ENCODE results near the gene CEP70. TPM values are rescaled to one million over a fixed set of nuclear protein-coding genes. Genes with fewer than 3 reads are reported as not detected.

The CEP70 gene
- total and polyA plus RNA-seq, 2 of the 13 experiments (the other 11 are each of a cell fraction or from before 2014, with no cell fraction given), result 4.0 to 22.3 TPM

- H3K4me1 ChIP-seq (ENCODE audit: insufficient read depth, low read length), result no peaks in the 10 kb centered on the region
- no peak overlapping the region for H3K27ac ChIP-seq (ENCODE audit: extremely low read length, insufficient read depth, low read length)
- no peaks in the 10 kb centered on the region for H3K79me2 ChIP-seq (ENCODE audit: insufficient read depth, low read length)
- FAIRE-seq (no peak), ATAC-seq (no peak), DNase-seq (ENCODE audit: low spot score) (no peak)
- H3K4me3 ChIP-seq (replicated peaks in 1 of 3; ENCODE audit: insufficient read depth in 1 of 3, low read depth in 2 of 3, low read length in 3 of 3), result no peak overlapping the region
- H3K36me3 ChIP-seq (replicated peaks in 1 of 2; ENCODE audit: control insufficient read depth in 1 of 2, insufficient read depth in 2 of 2, low read length in 2 of 2), result no peaks in the 10 kb centered on the region; a peak in 3 of 5 replicates
- no peaks in the 10 kb centered on the region for H4K20me1 ChIP-seq (ENCODE audit: insufficient read depth, low read length)
- WGBS (ENCODE audit: low lambda C conversion rate), result 91% methylated on average over 4 of the region's 6 CpGs
- no peak overlapping the region for H3K9ac ChIP-seq (ENCODE audit: insufficient read depth, low read depth, low read length)
- H2AFZ ChIP-seq (ENCODE audit: low read length), result no peak overlapping the region
- BruUV-seq (replicated peaks), result no TSS peak
- H3K4me2 ChIP-seq (ENCODE audit: low read depth, low read length), result no peak overlapping the region
- TF ChIP-seq ATF3 (CRISPR knock-in tag; IDR thresholded peaks at IDR 0.05) (no peak), ZNF597 (CRISPR knock-in tag; IDR thresholded peaks at IDR 0.05) (no peak), KLF9 (CRISPR knock-in tag; IDR thresholded peaks at IDR 0.05; ENCODE audit: low read depth) (no peak), HOXA3 (CRISPR knock-in tag; IDR thresholded peaks at IDR 0.05) (no peak), YEATS2 (CRISPR knock-in tag; IDR thresholded peaks at IDR 0.05; ENCODE audit: borderline replicate concordance) (no peak), ZMYM2 (CRISPR knock-in tag; IDR thresholded peaks at IDR 0.05) (no peak), MAFF (IDR thresholded peaks at IDR 0.05; ENCODE audit: low read depth, low read length) (no peak), ZNF121 (CRISPR knock-in tag; IDR thresholded peaks at IDR 0.05) (no peak)
- H3K9me3 ChIP-seq (ENCODE audit: low read length), result no peaks in the 10 kb centered on the region
- H3K27me3 ChIP-seq (ENCODE audit: control insufficient read depth in 1 of 2, insufficient read depth in 2 of 2, low read length in 2 of 2), result no peaks in the 10 kb centered on the region
- in situ Hi-C loops (cut with HindIII; ENCODE audit: extremely low pct_ligation_motif_present, low pct_unique_long_range_greater_than_20kb) (no loop called here), intact Hi-C loops (cut with micrococcal nuclease; ENCODE audit: unreplicated experiment) (no loop called here)
- POLR2A ChIA-PET, result no interaction called here
- CTCF ChIA-PET (ENCODE audit: low intra/inter-chr PET ratio, low total read pairs), result no interaction called here
These were observed 141.6 kb downstream of the CEP70 start for GRCh38 chr3:138452436-138452835.

GRCh38 chr3:138451595-138452162 lies 142.4 kb downstream of the CEP70 start:
- no peaks in the 10 kb centered on the region for H4K20me1 ChIP-seq (ENCODE audit: insufficient read depth, low read length)
- ChIA-PET CTCF (ENCODE audit: low intra/inter-chr PET ratio, low total read pairs) (no interaction called here), POLR2A (no interaction called here)
- no peaks in the 10 kb centered on the region for H3K27me3 ChIP-seq (ENCODE audit: control insufficient read depth in 1 of 2, insufficient read depth in 2 of 2, low read length in 2 of 2)
- TF ChIP-seq FOXC1 (CRISPR knock-in tag; IDR thresholded peaks at IDR 0.05; ENCODE audit: borderline replicate concordance) (no peak), HES4 (CRISPR knock-in tag; IDR thresholded peaks at IDR 0.05; ENCODE audit: borderline replicate concordance) (no peak), NR2C2 (CRISPR knock-in tag; IDR thresholded peaks at IDR 0.05; ENCODE audit: borderline replicate concordance) (no peak), HNRNPLL (IDR thresholded peaks at IDR 0.05; ENCODE audit: low read depth, low read length, poor library complexity, severe bottlenecking) (peak; percentile 17), PHF5A (CRISPR knock-in tag; IDR thresholded peaks at IDR 0.05; ENCODE audit: low read depth, unreplicated experiment) (no peak)
- H3K4me1 ChIP-seq (ENCODE audit: insufficient read depth, low read length), result no peaks in the 10 kb centered on the region
- no peak overlapping the region for H3K4me3 ChIP-seq (replicated peaks in 1 of 3; ENCODE audit: insufficient read depth in 1 of 3, low read depth in 2 of 3, low read length in 3 of 3)
- H3K36me3 ChIP-seq (replicated peaks in 1 of 2; ENCODE audit: control insufficient read depth in 1 of 2, insufficient read depth in 2 of 2, low read length in 2 of 2), result no peaks in the 10 kb centered on the region; a peak in 3 of 5 replicates
- 90% methylated on average over 40 of the region's 43 CpGs for WGBS (ENCODE audit: low lambda C conversion rate)
- in situ Hi-C loops (cut with HindIII; ENCODE audit: extremely low pct_ligation_motif_present, low pct_unique_long_range_greater_than_20kb) (no loop called here), intact Hi-C loops (cut with micrococcal nuclease; ENCODE audit: unreplicated experiment) (no loop called here)
- H3K27ac ChIP-seq (ENCODE audit: extremely low read length, insufficient read depth, low read length), result no peak overlapping the region
- BruUV-seq (replicated peaks), result no TSS peak
- no peaks in the 10 kb centered on the region for H3K9me3 ChIP-seq (ENCODE audit: low read length)
- FAIRE-seq, result no peak
- no peak overlapping the region for H2AFZ ChIP-seq (ENCODE audit: low read length)
- no peak for DNase-seq (ENCODE audit: low spot score)
- H3K4me2 ChIP-seq (ENCODE audit: low read depth, low read length), result no peak overlapping the region
- no peak for ATAC-seq
- no peak overlapping the region for H3K9ac ChIP-seq (ENCODE audit: insufficient read depth, low read depth, low read length)
- no peaks in the 10 kb centered on the region for H3K79me2 ChIP-seq (ENCODE audit: insufficient read depth, low read length)
